Measurements from ENCODE around the gene CERS1.
A peak's percentile ranks its signal among the peaks of the same experiment; 100 is the strongest.

The CERS1 gene

DNA sequence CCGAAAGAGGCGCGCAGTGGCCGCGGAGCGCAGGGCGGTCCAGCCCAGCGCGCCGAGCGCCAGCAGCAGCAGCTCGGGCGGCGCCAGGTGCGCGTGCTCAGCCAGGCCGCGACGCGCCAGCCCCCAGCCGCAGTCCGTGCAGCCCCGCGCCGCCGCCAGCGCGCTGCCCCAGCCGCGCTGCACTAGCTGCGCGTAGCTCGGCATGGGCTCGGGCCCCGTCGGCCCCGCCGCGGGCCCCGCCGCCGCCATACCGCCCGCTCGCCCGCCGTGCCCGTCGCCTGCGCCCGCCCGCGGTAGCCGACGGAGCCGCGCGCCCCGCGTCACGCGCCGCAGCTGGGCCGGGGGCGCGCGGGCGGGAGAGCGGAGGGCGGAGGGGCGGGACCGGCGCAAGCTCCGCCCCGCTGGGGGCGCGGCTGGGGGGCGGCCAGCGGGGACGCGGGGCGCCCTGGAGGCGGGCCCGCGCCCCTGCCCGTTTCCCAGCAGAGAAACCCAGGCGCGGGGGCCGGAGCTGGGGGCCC is at the start of gene CERS1:
TSS of gene CERS1 (minus strand) at position 335 of the 518 bp plus-strand sequence. CDS start at position 249, 86 bp downstream.
- DNase-seq, result no peak

DNA sequence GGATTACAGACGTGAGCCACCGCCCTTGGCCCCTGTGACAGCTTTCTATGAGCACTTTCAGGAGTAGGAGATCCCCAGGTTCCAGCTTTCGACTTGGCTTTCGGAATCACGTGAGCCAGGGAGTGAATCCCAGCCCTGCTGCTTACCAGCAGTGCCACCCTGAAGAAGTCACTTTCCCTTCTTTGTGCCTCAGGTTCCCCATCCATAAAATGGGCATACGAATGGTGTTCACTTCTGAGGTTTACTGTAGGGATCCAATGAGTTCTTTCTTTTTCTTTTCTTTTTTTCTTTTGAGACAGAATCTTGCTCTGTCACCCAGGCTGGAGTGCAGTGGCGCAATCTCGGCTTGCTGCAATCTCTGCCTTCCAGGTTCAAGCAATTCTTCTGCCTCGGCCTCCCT is 49.3 kb upstream of the CERS1 start:
- DNase-seq, result no peak

DNA sequence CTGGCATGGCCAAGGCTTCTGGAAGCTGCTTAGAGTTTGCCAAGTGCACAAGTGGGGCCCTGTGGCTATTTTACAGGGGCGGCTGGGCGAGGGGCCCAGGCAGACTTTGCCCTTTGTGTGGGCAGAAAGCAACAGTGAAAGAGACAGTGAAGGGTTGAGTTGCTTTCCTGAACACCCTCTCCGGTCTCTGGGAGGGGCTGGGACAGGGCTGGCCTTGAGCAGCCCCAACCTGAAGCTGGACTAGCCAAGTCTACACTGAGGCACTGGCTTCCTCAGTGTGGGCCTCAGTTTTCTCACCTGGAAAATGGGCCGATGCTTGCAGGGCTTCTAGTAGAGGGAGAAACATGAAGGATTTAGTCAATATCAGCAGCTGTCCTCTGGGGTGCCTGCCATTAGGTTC is 47.5 kb upstream of the CERS1 start:
- DNase-seq, result no peak

DNA sequence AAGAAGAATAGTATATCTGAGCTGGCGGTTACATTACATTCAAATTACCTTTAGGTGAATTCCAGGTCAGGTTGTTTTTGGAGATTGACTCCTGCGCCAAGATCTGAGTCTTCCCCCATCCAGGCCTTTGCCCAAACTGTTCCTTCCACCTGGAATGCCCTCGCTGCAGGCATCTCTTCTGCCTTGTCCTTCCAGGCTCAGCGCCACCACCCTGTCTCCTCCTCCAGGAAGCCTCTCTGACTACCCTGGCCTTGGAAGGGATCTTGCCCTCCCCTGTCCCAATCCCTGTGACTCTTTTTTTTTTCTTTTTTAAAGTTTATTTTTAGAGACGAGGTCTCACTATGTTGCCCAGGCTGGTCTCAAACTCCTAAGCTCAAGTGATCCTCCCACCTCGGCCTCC is 46.7 kb upstream of the CERS1 start:
- no peak for DNase-seq

- no peak for DNase-seq
Measured at GRCh38 chr19:18941628-18942354, 45.8 kb upstream of the CERS1 start.

GRCh38 chr19:18940769-18941627 is 45.0 kb upstream of the CERS1 start, which contains the start of gene HOMER3:
Gene HOMER3 (minus strand): TSS chr19:18941217. CDS start chr19:18938982, 2,235 bp downstream.
- peak; percentile 11 for DNase-seq

DNA sequence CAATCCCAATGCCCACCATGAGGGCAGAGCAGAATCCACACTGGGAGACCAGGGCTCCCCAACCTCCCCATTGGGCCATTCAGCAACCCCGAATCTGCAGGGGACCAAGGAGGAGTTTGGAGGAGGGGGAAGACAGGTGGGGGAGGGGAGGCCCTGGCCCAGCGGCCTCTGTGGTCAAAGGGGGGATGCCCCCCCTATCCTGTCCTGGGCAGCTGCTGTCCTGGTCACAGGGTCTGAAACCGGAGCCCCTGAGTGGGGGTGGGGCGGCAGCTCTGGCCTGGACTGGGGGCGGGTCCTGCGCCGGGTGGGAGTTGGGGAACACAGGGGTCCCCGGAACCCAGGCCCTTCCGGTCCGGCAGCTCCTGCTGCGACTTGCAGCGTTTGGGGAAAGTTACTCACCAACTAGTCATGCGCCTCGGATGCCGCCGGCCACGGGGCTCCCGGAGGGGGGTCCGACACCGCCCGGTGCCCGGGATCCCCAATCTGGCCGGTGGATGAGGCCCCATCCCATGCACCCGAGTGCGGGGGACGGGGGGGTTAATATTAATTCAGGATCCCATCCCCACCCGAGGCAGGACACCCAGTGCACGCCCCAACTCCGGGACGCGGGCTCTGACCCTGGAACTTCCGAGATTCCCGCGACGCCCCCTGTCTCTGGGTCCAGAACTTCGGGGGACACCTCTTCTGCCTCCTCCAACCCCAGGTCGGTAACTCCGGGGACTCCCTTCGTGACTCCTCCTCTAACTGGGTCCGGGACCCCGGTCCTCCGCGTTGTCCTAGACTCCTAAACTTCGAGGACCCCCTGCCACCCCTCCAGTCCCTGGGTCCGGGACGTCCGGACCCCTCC is 44.2 kb upstream of the CERS1 start:
- no peak for DNase-seq

GRCh38 chr19:18939163-18939562 is 43.2 kb upstream of the CERS1 start:
- no peak for DNase-seq

DNA sequence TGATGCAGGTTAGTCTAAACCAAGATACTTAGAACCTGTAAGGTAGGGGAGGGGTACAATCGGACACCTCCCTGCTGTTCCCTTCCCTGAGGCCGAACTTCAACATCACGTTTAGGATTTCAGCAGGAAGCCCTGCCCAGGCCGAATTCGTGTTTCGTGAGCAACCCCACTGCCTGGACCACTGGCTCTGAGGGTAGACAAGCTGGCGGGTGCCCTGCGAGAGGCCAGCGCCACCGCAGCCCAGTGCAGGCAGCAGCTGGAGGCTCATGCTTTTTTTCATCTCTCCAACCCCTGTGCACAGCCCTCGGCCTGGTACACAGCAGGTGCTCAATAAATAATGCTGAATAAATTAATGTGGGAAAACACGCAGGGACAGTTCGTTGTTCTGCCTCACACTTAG is 37.3 kb upstream of the CERS1 start:
- no peak for DNase-seq

DNA sequence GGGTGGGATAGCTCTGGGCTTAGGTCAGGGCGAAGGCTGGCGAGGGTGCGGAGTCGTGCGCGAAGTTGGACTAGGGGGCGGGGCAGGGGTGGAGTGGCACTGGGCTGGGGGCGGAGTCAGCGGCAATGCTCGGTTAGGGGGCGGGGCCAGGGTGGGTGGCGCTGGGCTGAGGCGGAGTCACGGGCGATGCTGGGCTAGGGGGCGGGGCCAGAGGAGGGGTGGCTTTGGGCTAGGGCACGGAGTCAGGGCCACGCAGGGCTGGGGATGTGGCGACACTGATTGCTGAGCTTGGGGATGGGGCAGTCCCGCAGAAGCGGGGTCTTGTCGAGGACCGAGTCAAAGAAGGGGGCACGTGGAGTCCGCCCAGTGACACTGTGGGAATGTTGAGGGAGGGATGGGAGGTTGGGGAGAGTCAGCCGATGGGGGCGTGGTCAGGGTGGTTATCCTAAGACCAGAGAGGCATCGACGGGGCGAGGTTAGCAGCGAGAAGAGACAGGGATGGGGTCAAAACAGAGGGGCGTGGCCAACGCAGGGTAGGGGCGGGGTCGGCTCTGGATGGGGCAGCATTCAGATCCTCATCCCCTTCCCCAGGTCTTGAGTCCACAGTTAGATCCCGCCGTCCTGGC is 36.4 kb upstream of the CERS1 start:
- peak; percentile 15 for DNase-seq

- DNase-seq, result no peak
Measured at GRCh38 chr19:18931316-18932162, 35.6 kb upstream of the CERS1 start.

- no peak for DNase-seq
Measured at GRCh38 chr19:18929311-18929710, 33.4 kb upstream of the CERS1 start.

DNA sequence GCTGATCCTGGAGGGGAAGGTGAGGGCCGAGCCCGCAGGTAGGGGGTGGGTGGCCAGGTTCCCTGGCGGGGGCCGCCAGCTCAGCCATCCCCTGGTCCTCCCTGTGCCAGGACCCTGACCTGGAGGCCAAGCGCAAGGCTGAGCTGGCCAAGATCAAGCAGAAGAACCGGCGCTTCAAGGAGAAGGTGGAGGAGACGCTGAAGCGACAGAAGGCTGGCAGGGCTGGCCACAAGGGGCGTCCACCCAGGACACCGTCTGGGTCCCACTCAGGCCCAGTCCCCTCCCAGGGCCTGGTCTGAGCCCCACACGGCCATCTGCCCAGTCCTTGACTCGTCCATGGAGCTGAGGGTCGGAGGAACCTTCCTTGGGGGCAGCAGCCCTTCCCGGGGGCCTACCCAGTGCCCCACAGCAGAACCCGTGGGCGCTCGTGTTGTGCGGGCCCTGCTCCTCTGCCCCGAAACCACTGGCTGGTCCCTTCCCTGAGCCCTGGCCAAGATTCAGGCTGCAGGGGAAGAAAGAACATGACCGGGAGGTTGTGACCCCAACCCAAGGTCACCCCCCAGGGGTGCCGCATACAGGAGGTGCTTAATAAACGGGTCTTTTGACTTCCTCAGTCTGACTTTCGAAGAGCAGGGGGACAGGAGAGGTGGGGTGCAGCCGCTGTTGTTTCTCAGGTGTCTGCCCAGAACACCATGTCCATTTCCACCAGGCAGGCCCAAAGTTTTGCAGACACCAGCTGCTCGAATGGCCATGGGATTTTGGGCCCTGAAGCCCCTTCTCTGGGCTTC is 32.3 kb upstream of the CERS1 start:
- DNase-seq, result no peak

- DNase-seq, result no peak
Measured at GRCh38 chr19:18924684-18925213, 28.8 kb upstream of the CERS1 start.

- no peak for DNase-seq
Measured at GRCh38 chr19:18922228-18922985, 26.4 kb upstream of the CERS1 start.

DNA sequence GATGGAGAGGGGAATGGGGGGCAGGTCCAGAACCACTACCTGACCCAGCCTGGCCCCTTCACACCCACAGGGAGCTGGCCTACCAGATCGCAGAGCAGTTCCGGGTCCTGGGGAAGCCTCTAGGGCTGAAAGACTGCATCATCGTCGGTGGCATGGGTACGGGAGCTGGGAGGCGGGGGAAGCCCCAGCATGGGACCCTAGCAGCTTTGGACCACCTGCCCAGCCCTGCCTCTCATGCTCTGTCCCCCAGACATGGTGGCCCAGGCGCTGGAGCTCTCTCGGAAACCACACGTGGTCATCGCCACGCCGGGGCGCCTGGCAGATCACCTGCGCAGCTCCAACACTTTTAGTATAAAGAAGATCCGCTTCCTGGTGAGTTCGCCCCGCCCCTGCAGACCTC is 25.6 kb upstream of the CERS1 start:
- no peak for DNase-seq

DNA sequence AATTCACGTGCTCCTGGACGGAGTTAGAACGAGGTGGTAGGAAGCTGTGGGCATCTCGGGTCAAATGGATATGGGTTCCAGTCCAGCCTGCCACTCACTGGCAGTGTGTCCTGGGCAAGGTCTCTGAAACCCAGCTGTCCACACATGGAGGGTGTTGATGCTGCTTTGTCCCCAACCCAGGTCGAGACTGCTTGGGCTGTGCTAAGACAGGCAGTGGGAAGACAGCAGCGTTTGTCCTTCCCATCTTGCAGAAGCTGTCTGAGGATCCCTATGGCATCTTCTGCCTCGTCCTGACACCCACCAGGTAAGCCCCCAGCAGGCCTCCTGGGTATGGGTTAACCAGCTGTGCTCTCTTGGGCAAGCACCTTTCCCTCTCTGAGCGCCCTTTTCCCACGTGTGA is 24.4 kb upstream of the CERS1 start:
- no peak for DNase-seq

DNA sequence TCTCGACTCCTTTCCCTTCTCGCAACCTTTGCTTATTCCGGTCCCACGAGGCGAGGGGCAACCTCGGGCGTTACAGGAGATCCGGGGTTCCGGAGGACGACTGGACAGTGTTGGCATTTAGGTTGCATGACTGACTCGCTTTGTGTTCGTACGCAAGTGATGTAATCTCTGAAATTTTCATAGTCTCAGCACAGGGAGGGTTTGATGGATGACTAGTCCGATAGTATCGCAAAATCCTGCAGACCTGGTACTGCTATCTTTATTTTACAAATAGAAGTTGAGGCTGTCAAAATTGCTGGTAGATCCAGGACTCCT is 23.9 kb upstream of the CERS1 start:
- DNase-seq, result no peak

GRCh38 chr19:18919086-18919899 is 23.3 kb upstream of the CERS1 start, which contains the start of the genes COPE and DDX49:
Gene COPE (minus strand): TSS chr19:18919387. CDS start chr19:18919348, 39 bp downstream.
Gene DDX49 (plus strand): TSS chr19:18919715. CDS start chr19:18919742, 27 bp downstream.
- peak; percentile 99 for DNase-seq
